ENCODE measurements around the gene CDO1. TPM values are rescaled to one million over a fixed set of nuclear protein-coding genes. Genes with fewer than 3 reads are reported as not detected.

Gene CDO1
- polyA plus RNA-seq, 1 donor (not counting 4 experiments of a cell fraction or from before 2014, with no cell fraction given), result not detected

DNA sequence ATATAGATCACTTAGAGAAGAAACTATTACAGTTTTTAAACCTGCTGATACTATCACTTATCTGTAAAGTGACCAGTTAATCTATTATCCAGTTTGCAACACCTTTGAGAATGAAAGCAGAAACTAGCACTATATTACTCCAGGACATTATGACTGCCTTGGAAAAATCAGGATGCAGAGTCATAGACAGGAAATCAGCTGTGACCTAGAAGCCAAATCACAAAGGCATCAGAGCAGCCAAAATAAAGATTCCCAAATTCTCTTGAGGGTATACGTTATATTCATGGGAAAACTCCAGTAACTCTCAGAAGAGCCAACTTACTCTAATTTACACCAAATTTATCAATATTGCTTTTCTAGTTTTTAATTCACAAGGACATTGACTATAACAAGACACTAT, 49.9 kb downstream of the CDO1 start:
- Histone ChIP-seq H4K20me1 (ENCODE audit: control insufficient read depth, extremely low read depth, insufficient read depth, low read length) (no peaks in the 10 kb centered on the region), H3K27ac (ENCODE audit: control insufficient read depth, insufficient read depth, low read length) (no peak overlapping the region), H3K4me2 (ENCODE audit: control insufficient read depth, extremely low read depth, insufficient read depth, low read depth, low read length) (no peak overlapping the region), H3K4me3 (ENCODE audit: control insufficient read depth in 2 of 3, extremely low read depth in 1 of 3, insufficient read depth in 2 of 3, low read depth in 1 of 3, low read length in 3 of 3) (no peak overlapping the region), H2AFZ (ENCODE audit: control insufficient read depth, low read length) (no peak overlapping the region), H3K9me3 (ENCODE audit: control insufficient read depth, low read depth, low read length) (no peaks in the 10 kb centered on the region), H3K9ac (ENCODE audit: control insufficient read depth, extremely low read depth, insufficient read depth, low read length) (no peak overlapping the region), H3K36me3 (ENCODE audit: control insufficient read depth in 2 of 2, extremely low read depth in 1 of 2, insufficient read depth in 2 of 2, low read length in 2 of 2) (no peaks in the 10 kb centered on the region), H3K79me2 (ENCODE audit: control insufficient read depth, insufficient read depth, low read length) (no peaks in the 10 kb centered on the region), H3K4me1 (ENCODE audit: control insufficient read depth, extremely low read depth, insufficient read depth, low read length) (no peaks in the 10 kb centered on the region), H3K27me3 (ENCODE audit: control insufficient read depth, extremely low read depth, insufficient read depth, low read length) (no peaks in the 10 kb centered on the region), H3K9me1 (ENCODE audit: control insufficient read depth, extremely low read depth, insufficient read depth, low read length) (no peaks in the 10 kb centered on the region)
- FAIRE-seq, result no peak
- no peak for DNase-seq (ENCODE audit: low read depth, low spot score)
- dilution Hi-C loops (cut with MboI; ENCODE audit: extremely low pct_ligation_motif_present, low sequenced_read_pairs), result no loop called here
- no peak for TF ChIP-seq EZH2 (IDR thresholded peaks at IDR 0.05; ENCODE audit: low read length)
- TF ChIP-seq, protein P1, sequence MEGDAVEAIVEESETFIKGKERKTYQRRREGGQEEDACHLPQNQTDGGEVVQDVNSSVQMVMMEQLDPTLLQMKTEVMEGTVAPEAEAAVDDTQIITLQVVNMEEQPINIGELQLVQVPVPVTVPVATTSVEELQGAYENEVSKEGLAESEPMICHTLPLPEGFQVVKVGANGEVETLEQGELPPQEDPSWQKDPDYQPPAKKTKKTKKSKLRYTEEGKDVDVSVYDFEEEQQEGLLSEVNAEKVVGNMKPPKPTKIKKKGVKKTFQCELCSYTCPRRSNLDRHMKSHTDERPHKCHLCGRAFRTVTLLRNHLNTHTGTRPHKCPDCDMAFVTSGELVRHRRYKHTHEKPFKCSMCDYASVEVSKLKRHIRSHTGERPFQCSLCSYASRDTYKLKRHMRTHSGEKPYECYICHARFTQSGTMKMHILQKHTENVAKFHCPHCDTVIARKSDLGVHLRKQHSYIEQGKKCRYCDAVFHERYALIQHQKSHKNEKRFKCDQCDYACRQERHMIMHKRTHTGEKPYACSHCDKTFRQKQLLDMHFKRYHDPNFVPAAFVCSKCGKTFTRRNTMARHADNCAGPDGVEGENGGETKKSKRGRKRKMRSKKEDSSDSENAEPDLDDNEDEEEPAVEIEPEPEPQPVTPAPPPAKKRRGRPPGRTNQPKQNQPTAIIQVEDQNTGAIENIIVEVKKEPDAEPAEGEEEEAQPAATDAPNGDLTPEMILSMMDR (optimal IDR thresholded peaks at IDR 0.05 in 1 of 3, IDR thresholded peaks at IDR 0.05 in 1 of 3, conservative IDR thresholded peaks at IDR 0.05 in 1 of 3; ENCODE audit: extremely low read depth in 1 of 3, insufficient read depth in 2 of 3, low read length in 3 of 3), result no peak

DNA sequence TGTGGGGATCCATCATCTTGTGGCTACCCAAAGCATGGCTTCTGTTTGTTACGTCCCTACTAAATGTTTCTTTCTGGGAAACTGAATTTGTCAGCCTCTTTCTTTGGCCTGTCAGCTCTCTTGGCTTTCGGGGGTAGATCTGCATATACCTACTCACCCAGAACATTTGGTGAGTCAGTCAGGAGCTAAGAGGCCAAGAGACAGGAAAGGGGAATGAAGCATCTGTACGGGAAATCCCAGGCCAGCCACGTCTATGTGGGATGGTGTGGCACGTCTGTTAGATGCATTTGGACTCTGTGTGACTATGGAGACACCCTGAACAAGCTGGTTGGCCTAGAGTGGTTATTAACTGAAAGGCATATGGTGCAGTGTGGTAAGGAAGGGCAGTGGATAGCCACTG, 58.1 kb downstream of the CDO1 start:
- H3K4me1 ChIP-seq (ENCODE audit: control insufficient read depth, extremely low read depth, insufficient read depth, low read length), result no peaks in the 10 kb centered on the region
- H2AFZ ChIP-seq (ENCODE audit: control insufficient read depth, low read length), result no peak overlapping the region
- FAIRE-seq (no peak), DNase-seq (ENCODE audit: low read depth, low spot score) (no peak)
- no peak overlapping the region for H3K9ac ChIP-seq (ENCODE audit: control insufficient read depth, extremely low read depth, insufficient read depth, low read length)
- no peak overlapping the region for H3K4me2 ChIP-seq (ENCODE audit: control insufficient read depth, extremely low read depth, insufficient read depth, low read depth, low read length)
- H3K36me3 ChIP-seq (ENCODE audit: control insufficient read depth in 2 of 2, extremely low read depth in 1 of 2, insufficient read depth in 2 of 2, low read length in 2 of 2), result no peaks in the 10 kb centered on the region
- TF ChIP-seq, protein P1 (optimal IDR thresholded peaks at IDR 0.05 in 1 of 3, IDR thresholded peaks at IDR 0.05 in 1 of 3, conservative IDR thresholded peaks at IDR 0.05 in 1 of 3; ENCODE audit: extremely low read depth in 1 of 3, insufficient read depth in 2 of 3, low read length in 3 of 3), result no peak
- no peak for TF ChIP-seq EZH2 (IDR thresholded peaks at IDR 0.05; ENCODE audit: low read length)
- H3K4me3 ChIP-seq (ENCODE audit: control insufficient read depth in 2 of 3, extremely low read depth in 1 of 3, insufficient read depth in 2 of 3, low read depth in 1 of 3, low read length in 3 of 3), result no peak overlapping the region
- H3K9me1 ChIP-seq (ENCODE audit: control insufficient read depth, extremely low read depth, insufficient read depth, low read length), result no peaks in the 10 kb centered on the region
- no peaks in the 10 kb centered on the region for H3K9me3 ChIP-seq (ENCODE audit: control insufficient read depth, low read depth, low read length)
- H3K27me3 ChIP-seq (ENCODE audit: control insufficient read depth, extremely low read depth, insufficient read depth, low read length), result no peaks in the 10 kb centered on the region
- dilution Hi-C loops (cut with MboI; ENCODE audit: extremely low pct_ligation_motif_present, low sequenced_read_pairs), result no loop called here
- H4K20me1 ChIP-seq (ENCODE audit: control insufficient read depth, extremely low read depth, insufficient read depth, low read length), result no peaks in the 10 kb centered on the region
- no peaks in the 10 kb centered on the region for H3K79me2 ChIP-seq (ENCODE audit: control insufficient read depth, insufficient read depth, low read length)
- no peak overlapping the region for H3K27ac ChIP-seq (ENCODE audit: control insufficient read depth, insufficient read depth, low read length)
